Adrenal gland (tissue), 12 donors: Measurements from ENCODE around the gene AGBL1. TPM values are rescaled to one million over a fixed set of nuclear protein-coding genes. Genes with fewer than 3 reads are reported as not detected.

Source experiments
- polyA plus RNA-seq, 3 donors: library from polyadenylated mRNA; stranded (reverse); fragments of 200-250 nt in 2 of 3; fragments of 350-450 nt in 1 of 3; fragmentation: Illumina TruSeq in 1 of 3; extraction: RNeasy Lipid Tissue Mini Kit (QIAGEN cat#74804) in 1 of 3; gene quantifications; one replicate each; pipeline ENCODE4 v1.2.3, GENCODE V29; 2013 to 2014
- small RNA-seq, 2 donors: library from RNA; depleted of rRNA; stranded (forward); fragments of <200 nt; gene quantifications; one replicate each; pipeline ENCODE3, GENCODE V24; 2016
- total RNA-seq, 9 donors: library from RNA; depleted of rRNA in 4 of 9; stranded (reverse); fragments of >200 nt in 4 of 9; fragments of 120-200 nt in 1 of 9; fragmentation: NEBNext Ultra II Directional in 1 of 9; extraction: Animal tissue kit (Norgen Biotek cat#: 25700) in 1 of 9; gene quantifications; one replicate each; pipeline versions ENCODE4 v1.1.0 to v1.2.4, GENCODE V29; 2013 to 2023
- donor health status: healthy with polysubstance abuse.
- donor health status: Bipolar disorder and iron deficiency.
- donor health status: DM: yes; HTN: yes; CAD: no.
- donor health status: DM: no; HTN: no; CAD: no.
- donor health status: DM: no; HTN: no; CAD: no.
- donor health status: DM: yes; HTN: yes; CAD: no.

The AGBL1 gene
- total and polyA plus RNA-seq, 12 donors: 0.04 to 0.07 (median 0.06) TPM; not detected in 9

Small RNA genes within 50 kb of the gene (small RNA-seq; reads per million reads assigned to genes)
- gene RF00284 (0 reads per million in 2 donors), gene RNA5SP400 (0 reads per million in 2 donors)
